ENCODE measurements around the gene MAPKAPK2. TPM values are rescaled to one million over a fixed set of nuclear protein-coding genes. Genes with fewer than 3 reads are reported as not detected.

The MAPKAPK2 gene
- polyA plus RNA-seq, 1 donor (not counting 4 experiments of a cell fraction or from before 2014, with no cell fraction given) = 41.5 TPM

- no peak for FAIRE-seq
Measured at GRCh38 chr1:206679738-206680211, 4.9 kb upstream of the MAPKAPK2 start.

DNA sequence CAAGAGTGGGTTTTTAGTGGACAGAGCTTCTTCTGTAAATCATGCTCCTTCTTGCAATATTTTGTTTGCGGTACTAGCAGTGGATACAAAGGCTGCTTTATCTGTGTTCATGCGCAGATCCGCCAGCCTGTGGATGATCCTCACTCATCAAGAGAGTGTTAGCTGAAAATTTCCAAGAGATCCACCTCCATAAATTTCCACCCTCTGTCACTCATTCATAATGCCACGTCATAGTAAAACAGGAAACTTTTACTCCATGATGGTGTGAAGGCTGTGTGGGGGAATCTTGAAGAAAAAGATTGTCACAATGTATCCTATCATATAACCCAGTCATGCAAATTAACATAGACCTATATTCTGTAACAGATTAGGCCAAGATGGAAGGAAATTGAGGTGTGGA, 4.4 kb upstream of the MAPKAPK2 start:
- H3K4me1 ChIP-seq (ENCODE audit: control insufficient read depth, extremely low read depth, insufficient read depth, low read length) = peaks cover 2% of the 10 kb centered on the region
- TF ChIP-seq, protein P1, sequence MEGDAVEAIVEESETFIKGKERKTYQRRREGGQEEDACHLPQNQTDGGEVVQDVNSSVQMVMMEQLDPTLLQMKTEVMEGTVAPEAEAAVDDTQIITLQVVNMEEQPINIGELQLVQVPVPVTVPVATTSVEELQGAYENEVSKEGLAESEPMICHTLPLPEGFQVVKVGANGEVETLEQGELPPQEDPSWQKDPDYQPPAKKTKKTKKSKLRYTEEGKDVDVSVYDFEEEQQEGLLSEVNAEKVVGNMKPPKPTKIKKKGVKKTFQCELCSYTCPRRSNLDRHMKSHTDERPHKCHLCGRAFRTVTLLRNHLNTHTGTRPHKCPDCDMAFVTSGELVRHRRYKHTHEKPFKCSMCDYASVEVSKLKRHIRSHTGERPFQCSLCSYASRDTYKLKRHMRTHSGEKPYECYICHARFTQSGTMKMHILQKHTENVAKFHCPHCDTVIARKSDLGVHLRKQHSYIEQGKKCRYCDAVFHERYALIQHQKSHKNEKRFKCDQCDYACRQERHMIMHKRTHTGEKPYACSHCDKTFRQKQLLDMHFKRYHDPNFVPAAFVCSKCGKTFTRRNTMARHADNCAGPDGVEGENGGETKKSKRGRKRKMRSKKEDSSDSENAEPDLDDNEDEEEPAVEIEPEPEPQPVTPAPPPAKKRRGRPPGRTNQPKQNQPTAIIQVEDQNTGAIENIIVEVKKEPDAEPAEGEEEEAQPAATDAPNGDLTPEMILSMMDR (optimal IDR thresholded peaks at IDR 0.05 in 1 of 3, IDR thresholded peaks at IDR 0.05 in 1 of 3, conservative IDR thresholded peaks at IDR 0.05 in 1 of 3; ENCODE audit: extremely low read depth in 1 of 3, insufficient read depth in 2 of 3, low read length in 3 of 3) = no peak
- no peak for TF ChIP-seq EZH2 (IDR thresholded peaks at IDR 0.05; ENCODE audit: low read length)
- no peaks in the 10 kb centered on the region for H3K9me1 ChIP-seq (ENCODE audit: control insufficient read depth, extremely low read depth, insufficient read depth, low read length)
- dilution Hi-C loops (cut with MboI; ENCODE audit: extremely low pct_ligation_motif_present, low sequenced_read_pairs) = no loop called here
- H3K36me3 ChIP-seq (ENCODE audit: control insufficient read depth in 2 of 2, extremely low read depth in 1 of 2, insufficient read depth in 2 of 2, low read length in 2 of 2) = no peaks in the 10 kb centered on the region
- no peak overlapping the region for H3K27ac ChIP-seq (ENCODE audit: control insufficient read depth, insufficient read depth, low read length)
- DNase-seq (ENCODE audit: low read depth, low spot score) (no peak), FAIRE-seq (no peak)
- no peak overlapping the region for H3K9ac ChIP-seq (ENCODE audit: control insufficient read depth, extremely low read depth, insufficient read depth, low read length)
- peaks cover 1% of the 10 kb centered on the region for H3K79me2 ChIP-seq (ENCODE audit: control insufficient read depth, insufficient read depth, low read length)
- no peaks in the 10 kb centered on the region for H4K20me1 ChIP-seq (ENCODE audit: control insufficient read depth, extremely low read depth, insufficient read depth, low read length)
- no peaks in the 10 kb centered on the region for H3K9me3 ChIP-seq (ENCODE audit: control insufficient read depth, low read depth, low read length)
- H3K4me3 ChIP-seq (ENCODE audit: control insufficient read depth in 2 of 3, extremely low read depth in 1 of 3, insufficient read depth in 2 of 3, low read depth in 1 of 3, low read length in 3 of 3) = no peak overlapping the region
- no peak overlapping the region for H2AFZ ChIP-seq (ENCODE audit: control insufficient read depth, low read length)
- peaks cover 10% of the 10 kb centered on the region for H3K27me3 ChIP-seq (ENCODE audit: control insufficient read depth, extremely low read depth, insufficient read depth, low read length)
- H3K4me2 ChIP-seq (ENCODE audit: control insufficient read depth, extremely low read depth, insufficient read depth, low read depth, low read length) = no peak overlapping the region

More at GRCh38 chr1:206679738-206680211, 4.9 kb upstream of the MAPKAPK2 start:
- Histone ChIP-seq H3K9ac (ENCODE audit: control insufficient read depth, extremely low read depth, insufficient read depth, low read length) (no peak overlapping the region), H3K4me3 (ENCODE audit: control insufficient read depth in 2 of 3, extremely low read depth in 1 of 3, insufficient read depth in 2 of 3, low read depth in 1 of 3, low read length in 3 of 3) (no peak overlapping the region), H2AFZ (ENCODE audit: control insufficient read depth, low read length) (no peak overlapping the region), H3K4me2 (ENCODE audit: control insufficient read depth, extremely low read depth, insufficient read depth, low read depth, low read length) (no peak overlapping the region), H3K4me1 (ENCODE audit: control insufficient read depth, extremely low read depth, insufficient read depth, low read length) (peaks cover 7% of the 10 kb centered on the region), H3K36me3 (ENCODE audit: control insufficient read depth in 2 of 2, extremely low read depth in 1 of 2, insufficient read depth in 2 of 2, low read length in 2 of 2) (no peaks in the 10 kb centered on the region), H3K27ac (ENCODE audit: control insufficient read depth, insufficient read depth, low read length) (no peak overlapping the region), H3K9me3 (ENCODE audit: control insufficient read depth, low read depth, low read length) (no peaks in the 10 kb centered on the region), H3K79me2 (ENCODE audit: control insufficient read depth, insufficient read depth, low read length) (no peaks in the 10 kb centered on the region), H3K27me3 (ENCODE audit: control insufficient read depth, extremely low read depth, insufficient read depth, low read length) (peaks cover 10% of the 10 kb centered on the region), H4K20me1 (ENCODE audit: control insufficient read depth, extremely low read depth, insufficient read depth, low read length) (no peaks in the 10 kb centered on the region), H3K9me1 (ENCODE audit: control insufficient read depth, extremely low read depth, insufficient read depth, low read length) (no peaks in the 10 kb centered on the region)
- DNase-seq (ENCODE audit: low read depth, low spot score) = no peak
- TF ChIP-seq, protein P1 (optimal IDR thresholded peaks at IDR 0.05 in 1 of 3, IDR thresholded peaks at IDR 0.05 in 1 of 3, conservative IDR thresholded peaks at IDR 0.05 in 1 of 3; ENCODE audit: extremely low read depth in 1 of 3, insufficient read depth in 2 of 3, low read length in 3 of 3) = no peak
- TF ChIP-seq EZH2 (IDR thresholded peaks at IDR 0.05; ENCODE audit: low read length) = no peak
- dilution Hi-C loops (cut with MboI; ENCODE audit: extremely low pct_ligation_motif_present, low sequenced_read_pairs) = no loop called here
